ENCODE results near the gene ADAMTS12. TPM values are rescaled to one million over a fixed set of nuclear protein-coding genes. Genes with fewer than 3 reads are reported as not detected.

Gene ADAMTS12
- total and polyA plus RNA-seq, 2 experiments from 2014 or later = 9.1 to 17.1 TPM

DNA sequence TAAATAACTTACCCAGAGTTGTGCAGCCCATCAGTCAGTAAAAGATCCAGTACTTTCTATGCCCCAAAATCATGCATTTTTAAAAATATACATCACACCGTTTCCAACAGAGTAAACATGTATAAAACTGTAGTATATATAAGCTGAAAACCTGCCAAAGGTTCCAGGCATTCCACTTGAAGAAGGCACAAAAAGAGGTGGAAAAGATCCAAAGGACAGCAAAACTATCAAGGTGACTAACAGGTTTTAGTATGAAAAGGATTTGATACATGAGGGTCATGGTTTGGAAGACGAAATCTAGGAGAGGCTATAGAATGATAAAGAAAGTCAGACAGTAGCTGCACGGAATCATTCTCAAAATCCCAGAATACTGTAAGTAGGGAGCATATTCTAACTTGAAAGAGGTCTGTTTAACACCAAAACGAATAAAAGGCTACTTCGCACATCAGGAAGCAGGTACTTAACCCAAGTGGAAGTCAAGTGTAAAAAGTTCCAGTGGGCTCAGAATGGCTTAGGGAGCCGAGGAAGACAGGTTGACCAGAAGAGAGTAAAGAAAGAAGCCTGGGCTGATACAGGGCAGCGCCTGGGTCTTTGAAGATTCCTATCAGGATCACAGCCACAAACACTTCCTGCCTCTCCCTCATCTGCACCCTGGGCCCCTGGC is 207.2 kb downstream of the ADAMTS12 start (continued):
- TF ChIP-seq, protein P1, sequence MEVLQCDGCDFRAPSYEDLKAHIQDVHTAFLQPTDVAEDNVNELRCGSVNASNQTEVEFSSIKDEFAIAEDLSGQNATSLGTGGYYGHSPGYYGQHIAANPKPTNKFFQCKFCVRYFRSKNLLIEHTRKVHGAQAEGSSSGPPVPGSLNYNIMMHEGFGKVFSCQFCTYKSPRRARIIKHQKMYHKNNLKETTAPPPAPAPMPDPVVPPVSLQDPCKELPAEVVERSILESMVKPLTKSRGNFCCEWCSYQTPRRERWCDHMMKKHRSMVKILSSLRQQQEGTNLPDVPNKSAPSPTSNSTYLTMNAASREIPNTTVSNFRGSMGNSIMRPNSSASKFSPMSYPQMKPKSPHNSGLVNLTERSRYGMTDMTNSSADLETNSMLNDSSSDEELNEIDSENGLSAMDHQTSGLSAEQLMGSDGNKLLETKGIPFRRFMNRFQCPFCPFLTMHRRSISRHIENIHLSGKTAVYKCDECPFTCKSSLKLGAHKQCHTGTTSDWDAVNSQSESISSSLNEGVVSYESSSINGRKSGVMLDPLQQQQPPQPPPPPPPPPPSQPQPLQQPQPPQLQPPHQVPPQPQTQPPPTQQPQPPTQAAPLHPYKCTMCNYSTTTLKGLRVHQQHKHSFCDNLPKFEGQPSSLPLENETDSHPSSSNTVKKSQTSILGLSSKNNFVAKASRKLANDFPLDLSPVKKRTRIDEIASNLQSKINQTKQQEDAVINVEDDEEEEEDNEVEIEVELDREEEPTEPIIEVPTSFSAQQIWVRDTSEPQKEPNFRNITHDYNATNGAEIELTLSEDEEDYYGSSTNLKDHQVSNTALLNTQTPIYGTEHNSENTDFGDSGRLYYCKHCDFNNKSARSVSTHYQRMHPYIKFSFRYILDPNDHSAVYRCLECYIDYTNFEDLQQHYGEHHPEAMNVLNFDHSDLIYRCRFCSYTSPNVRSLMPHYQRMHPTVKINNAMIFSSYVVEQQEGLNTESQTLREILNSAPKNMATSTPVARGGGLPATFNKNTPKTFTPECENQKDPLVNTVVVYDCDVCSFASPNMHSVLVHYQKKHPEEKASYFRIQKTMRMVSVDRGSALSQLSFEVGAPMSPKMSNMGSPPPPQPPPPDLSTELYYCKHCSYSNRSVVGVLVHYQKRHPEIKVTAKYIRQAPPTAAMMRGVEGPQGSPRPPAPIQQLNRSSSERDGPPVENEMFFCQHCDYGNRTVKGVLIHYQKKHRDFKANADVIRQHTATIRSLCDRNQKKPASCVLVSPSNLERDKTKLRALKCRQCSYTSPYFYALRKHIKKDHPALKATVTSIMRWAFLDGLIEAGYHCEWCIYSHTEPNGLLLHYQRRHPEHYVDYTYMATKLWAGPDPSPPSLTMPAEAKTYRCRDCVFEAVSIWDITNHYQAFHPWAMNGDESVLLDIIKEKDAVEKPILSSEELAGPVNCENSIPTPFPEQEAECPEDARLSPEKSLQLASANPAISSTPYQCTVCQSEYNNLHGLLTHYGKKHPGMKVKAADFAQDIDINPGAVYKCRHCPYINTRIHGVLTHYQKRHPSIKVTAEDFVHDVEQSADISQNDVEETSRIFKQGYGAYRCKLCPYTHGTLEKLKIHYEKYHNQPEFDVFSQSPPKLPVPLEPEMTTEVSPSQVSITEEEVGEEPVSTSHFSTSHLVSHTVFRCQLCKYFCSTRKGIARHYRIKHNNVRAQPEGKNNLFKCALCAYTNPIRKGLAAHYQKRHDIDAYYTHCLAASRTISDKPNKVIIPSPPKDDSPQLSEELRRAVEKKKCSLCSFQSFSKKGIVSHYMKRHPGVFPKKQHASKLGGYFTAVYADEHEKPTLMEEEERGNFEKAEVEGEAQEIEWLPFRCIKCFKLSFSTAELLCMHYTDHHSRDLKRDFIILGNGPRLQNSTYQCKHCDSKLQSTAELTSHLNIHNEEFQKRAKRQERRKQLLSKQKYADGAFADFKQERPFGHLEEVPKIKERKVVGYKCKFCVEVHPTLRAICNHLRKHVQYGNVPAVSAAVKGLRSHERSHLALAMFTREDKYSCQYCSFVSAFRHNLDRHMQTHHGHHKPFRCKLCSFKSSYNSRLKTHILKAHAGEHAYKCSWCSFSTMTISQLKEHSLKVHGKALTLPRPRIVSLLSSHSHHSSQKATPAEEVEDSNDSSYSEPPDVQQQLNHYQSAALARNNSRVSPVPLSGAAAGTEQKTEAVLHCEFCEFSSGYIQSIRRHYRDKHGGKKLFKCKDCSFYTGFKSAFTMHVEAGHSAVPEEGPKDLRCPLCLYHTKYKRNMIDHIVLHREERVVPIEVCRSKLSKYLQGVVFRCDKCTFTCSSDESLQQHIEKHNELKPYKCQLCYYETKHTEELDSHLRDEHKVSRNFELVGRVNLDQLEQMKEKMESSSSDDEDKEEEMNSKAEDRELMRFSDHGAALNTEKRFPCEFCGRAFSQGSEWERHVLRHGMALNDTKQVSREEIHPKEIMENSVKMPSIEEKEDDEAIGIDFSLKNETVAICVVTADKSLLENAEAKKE (CRISPR knock-in tag; IDR thresholded peaks at IDR 0.05) = no peak

DNA sequence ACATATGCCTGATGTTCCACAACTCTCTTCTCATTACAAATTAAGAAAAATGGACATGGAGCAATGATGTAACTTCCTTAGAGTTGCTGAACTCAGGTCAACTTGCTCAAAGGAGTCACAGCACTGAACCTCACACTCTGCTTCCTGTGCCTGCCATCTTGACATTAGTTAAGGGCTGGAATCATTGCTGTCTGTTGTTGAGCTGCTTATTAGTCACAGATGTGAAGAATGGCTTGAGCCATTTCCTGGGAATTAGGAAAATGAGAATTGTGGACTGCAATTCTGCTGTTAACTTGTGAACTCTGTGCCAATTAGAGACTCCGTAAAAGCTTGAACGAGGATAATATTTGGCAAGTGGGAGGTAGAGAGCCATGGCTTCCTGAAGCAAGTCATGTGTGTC is 212.0 kb downstream of the ADAMTS12 start:
- H3K27me3 Mint-ChIP-seq (ENCODE audit: insufficient read depth, low read depth, poor library complexity) = no peaks in the 10 kb centered on the region
- no peak overlapping the region for H3K27ac ChIP-seq (ENCODE audit: low read depth)
- no peaks in the 10 kb centered on the region for H3F3A ChIP-seq (replicated peaks; ENCODE audit: low read depth)
- H3K9me3 Mint-ChIP-seq = no peaks in the 10 kb centered on the region
- H3K36me3 Mint-ChIP-seq (ENCODE audit: low read depth) = no peaks in the 10 kb centered on the region; the same call in 2 of the 3 replicates
- no peaks in the 10 kb centered on the region for H3K27me3 ChIP-seq (ENCODE audit: insufficient read depth)
- no peak for ATAC-seq
- H3K9me2 ChIP-seq (ENCODE audit: insufficient read depth) = no peaks in the 10 kb centered on the region
- no peak overlapping the region for H3K4me2 ChIP-seq
- no peak overlapping the region for H3K4me3 Mint-ChIP-seq
- TF ChIP-seq JUNB (IDR thresholded peaks at IDR 0.05; ENCODE audit: unreplicated experiment) = no peak
- no peak for TF ChIP-seq EZH2phosphoT487 (IDR thresholded peaks at IDR 0.05; ENCODE audit: unreplicated experiment)
- no peak for TF ChIP-seq STAT1 (IDR thresholded peaks at IDR 0.05; ENCODE audit: unreplicated experiment)
- no peak for TF ChIP-seq ZNF114 (CRISPR knock-in tag; IDR thresholded peaks at IDR 0.05)
- TF ChIP-seq POLR2AphosphoS5 (IDR thresholded peaks at IDR 0.05; ENCODE audit: low read depth) = no peak
- TF ChIP-seq CREB1 (CRISPR knock-in tag; IDR thresholded peaks at IDR 0.05; ENCODE audit: low read depth) = no peak
- TF ChIP-seq EZH2 (IDR thresholded peaks at IDR 0.05; ENCODE audit: low read depth, unreplicated experiment) = no peak
- TF ChIP-seq, protein P2, sequence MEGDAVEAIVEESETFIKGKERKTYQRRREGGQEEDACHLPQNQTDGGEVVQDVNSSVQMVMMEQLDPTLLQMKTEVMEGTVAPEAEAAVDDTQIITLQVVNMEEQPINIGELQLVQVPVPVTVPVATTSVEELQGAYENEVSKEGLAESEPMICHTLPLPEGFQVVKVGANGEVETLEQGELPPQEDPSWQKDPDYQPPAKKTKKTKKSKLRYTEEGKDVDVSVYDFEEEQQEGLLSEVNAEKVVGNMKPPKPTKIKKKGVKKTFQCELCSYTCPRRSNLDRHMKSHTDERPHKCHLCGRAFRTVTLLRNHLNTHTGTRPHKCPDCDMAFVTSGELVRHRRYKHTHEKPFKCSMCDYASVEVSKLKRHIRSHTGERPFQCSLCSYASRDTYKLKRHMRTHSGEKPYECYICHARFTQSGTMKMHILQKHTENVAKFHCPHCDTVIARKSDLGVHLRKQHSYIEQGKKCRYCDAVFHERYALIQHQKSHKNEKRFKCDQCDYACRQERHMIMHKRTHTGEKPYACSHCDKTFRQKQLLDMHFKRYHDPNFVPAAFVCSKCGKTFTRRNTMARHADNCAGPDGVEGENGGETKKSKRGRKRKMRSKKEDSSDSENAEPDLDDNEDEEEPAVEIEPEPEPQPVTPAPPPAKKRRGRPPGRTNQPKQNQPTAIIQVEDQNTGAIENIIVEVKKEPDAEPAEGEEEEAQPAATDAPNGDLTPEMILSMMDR (conservative IDR thresholded peaks at IDR 0.05; ENCODE audit: low read depth in 2 of 2) = no peak
- TF ChIP-seq NANOG (IDR thresholded peaks at IDR 0.05; ENCODE audit: borderline replicate concordance) = no peak
- TF ChIP-seq, protein P3, sequence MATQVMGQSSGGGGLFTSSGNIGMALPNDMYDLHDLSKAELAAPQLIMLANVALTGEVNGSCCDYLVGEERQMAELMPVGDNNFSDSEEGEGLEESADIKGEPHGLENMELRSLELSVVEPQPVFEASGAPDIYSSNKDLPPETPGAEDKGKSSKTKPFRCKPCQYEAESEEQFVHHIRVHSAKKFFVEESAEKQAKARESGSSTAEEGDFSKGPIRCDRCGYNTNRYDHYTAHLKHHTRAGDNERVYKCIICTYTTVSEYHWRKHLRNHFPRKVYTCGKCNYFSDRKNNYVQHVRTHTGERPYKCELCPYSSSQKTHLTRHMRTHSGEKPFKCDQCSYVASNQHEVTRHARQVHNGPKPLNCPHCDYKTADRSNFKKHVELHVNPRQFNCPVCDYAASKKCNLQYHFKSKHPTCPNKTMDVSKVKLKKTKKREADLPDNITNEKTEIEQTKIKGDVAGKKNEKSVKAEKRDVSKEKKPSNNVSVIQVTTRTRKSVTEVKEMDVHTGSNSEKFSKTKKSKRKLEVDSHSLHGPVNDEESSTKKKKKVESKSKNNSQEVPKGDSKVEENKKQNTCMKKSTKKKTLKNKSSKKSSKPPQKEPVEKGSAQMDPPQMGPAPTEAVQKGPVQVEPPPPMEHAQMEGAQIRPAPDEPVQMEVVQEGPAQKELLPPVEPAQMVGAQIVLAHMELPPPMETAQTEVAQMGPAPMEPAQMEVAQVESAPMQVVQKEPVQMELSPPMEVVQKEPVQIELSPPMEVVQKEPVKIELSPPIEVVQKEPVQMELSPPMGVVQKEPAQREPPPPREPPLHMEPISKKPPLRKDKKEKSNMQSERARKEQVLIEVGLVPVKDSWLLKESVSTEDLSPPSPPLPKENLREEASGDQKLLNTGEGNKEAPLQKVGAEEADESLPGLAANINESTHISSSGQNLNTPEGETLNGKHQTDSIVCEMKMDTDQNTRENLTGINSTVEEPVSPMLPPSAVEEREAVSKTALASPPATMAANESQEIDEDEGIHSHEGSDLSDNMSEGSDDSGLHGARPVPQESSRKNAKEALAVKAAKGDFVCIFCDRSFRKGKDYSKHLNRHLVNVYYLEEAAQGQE (IDR thresholded peaks at IDR 0.05; ENCODE audit: unreplicated experiment) = no peak
- TF ChIP-seq, protein P4, sequence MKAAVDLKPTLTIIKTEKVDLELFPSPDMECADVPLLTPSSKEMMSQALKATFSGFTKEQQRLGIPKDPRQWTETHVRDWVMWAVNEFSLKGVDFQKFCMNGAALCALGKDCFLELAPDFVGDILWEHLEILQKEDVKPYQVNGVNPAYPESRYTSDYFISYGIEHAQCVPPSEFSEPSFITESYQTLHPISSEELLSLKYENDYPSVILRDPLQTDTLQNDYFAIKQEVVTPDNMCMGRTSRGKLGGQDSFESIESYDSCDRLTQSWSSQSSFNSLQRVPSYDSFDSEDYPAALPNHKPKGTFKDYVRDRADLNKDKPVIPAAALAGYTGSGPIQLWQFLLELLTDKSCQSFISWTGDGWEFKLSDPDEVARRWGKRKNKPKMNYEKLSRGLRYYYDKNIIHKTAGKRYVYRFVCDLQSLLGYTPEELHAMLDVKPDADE (IDR thresholded peaks at IDR 0.05) = no peak
- peaks cover 4% of the 10 kb centered on the region for H3K4me1 Mint-ChIP-seq
- no peaks in the 10 kb centered on the region for H3K36me3 ChIP-seq (ENCODE audit: insufficient read depth)
- 0 out of 2 replicates have a peak, but pooled peaks cover 3% of the 10 kb centered on the region for H4K20me1 ChIP-seq (replicated peaks; ENCODE audit: insufficient read depth)
- no peaks in the 10 kb centered on the region for H3K4me1 ChIP-seq (ENCODE audit: insufficient read depth)
- no peak overlapping the region; the same call in 1 of the 2 replicates for H3K27ac Mint-ChIP-seq
- H2AFZ ChIP-seq = no peak overlapping the region
- DNase-seq (ENCODE audit: low spot score) = no peak
- no peaks in the 10 kb centered on the region for H3K79me2 ChIP-seq (replicated peaks; ENCODE audit: insufficient read depth)
- H3K4me3 ChIP-seq = no peak overlapping the region

All from GM23338 (cell line).